Urinary bladder (tissue), 4 donors: Measurements from ENCODE around the gene POLR1G. TPM values are rescaled to one million over a fixed set of nuclear protein-coding genes. Genes with fewer than 3 reads are reported as not detected.
A peak's percentile ranks its signal among the peaks of the same experiment; 100 is the strongest.

Experiments used
- DNase-seq: peaks from one replicate; pipeline ENCODE4 v3.0.0-alpha.2; 2015; ENCODE audit errors: extremely low spot score
- H3K27ac ChIP-seq: one replicate; pipeline ENCODE4 v1.5.1; 2013; ENCODE audit warnings: low read depth, mild to moderate bottlenecking, moderate library complexity
- H3K36me3 ChIP-seq: one replicate; pipeline ENCODE4 v1.6.1; 2013; ENCODE audit warnings: mild to moderate bottlenecking, moderate library complexity; ENCODE audit not compliant: insufficient read depth
- H3K4me1 ChIP-seq: one replicate; pipeline ENCODE4 v1.6.1; 2013; ENCODE audit warnings: mild to moderate bottlenecking, moderate library complexity; ENCODE audit not compliant: insufficient read depth
- H3K4me3 ChIP-seq: one replicate; pipeline ENCODE4 v1.5.1; 2013; ENCODE audit warnings: low read depth, low read length
- WGBS: extraction: QIAGEN DNeasy Blood & Tissue Kit; methylation state at CpG from one replicate; pipeline ENCODE4 v1.1.7; 2013; 5-methylcytosine and 5-hydroxymethylcytosine counted together
- polyA plus RNA-seq: library from polyadenylated mRNA; stranded (reverse); fragments of 200-250 nt; gene quantifications from one replicate; pipeline ENCODE4 v1.2.3, GENCODE V29; 2013
- small RNA-seq: library from RNA; depleted of rRNA; stranded (forward); fragments of <200 nt; gene quantifications from one replicate; pipeline ENCODE3, GENCODE V24; 2014
- total RNA-seq: library from RNA; depleted of rRNA; stranded (reverse); fragments of >200 nt; gene quantifications from one replicate; pipeline ENCODE4 v1.2.3, GENCODE V29; 2014
- donor health status: healthy with polysubstance abuse.
- donor health status: healthy.

The POLR1G gene
- total and polyA plus RNA-seq, 2 donors = 1.8 to 5.0 TPM

DNA sequence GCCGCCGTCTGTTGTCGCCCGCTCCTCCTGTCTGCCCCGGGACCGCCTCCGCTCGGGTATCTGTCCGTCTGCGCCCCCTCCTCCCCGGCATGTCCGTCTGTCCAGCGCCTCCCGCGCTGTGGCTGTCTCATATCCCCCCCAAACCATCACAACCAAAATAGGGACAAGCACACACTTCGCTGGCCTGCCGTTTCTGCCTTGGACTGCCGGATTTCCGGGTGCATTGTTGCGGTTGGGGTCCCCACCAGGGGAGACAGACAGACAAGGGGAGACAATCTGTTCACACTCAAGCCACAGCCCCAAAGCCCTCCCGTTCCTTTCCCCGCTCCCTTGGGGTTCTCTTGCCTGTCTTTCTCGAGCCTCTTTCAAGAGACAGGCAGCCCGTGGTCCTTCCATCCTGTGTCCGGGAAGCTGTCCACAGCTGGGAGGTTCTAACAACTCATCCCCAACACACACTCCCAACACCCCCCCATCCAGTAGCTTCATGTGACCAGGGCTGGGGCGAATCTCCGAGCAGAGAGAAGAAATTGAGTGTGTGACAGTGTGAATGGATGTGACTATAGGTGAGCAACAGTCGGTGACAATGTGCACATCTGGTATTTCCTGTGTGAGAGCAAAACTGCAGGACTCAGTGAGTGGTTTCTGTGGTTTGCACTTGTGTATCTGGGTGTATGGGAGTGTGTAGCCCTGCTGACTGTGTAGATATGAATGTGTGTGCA lies 44.8 kb downstream of the POLR1G start:
- H3K4me1 ChIP-seq = no peaks in the 10 kb centered on the region
- 4% methylated on average over 28 of the region's 28 CpGs for WGBS
- peak overlapping the region; percentile 42 for H3K4me3 ChIP-seq
- H3K27ac ChIP-seq = peak overlapping the region; percentile 74
- DNase-seq = peak; percentile 47
- H3K36me3 ChIP-seq = no peaks in the 10 kb centered on the region

GRCh38 chr19:45451850-45452387 lies 45.5 kb downstream of the POLR1G start:
- H3K4me3 ChIP-seq = no peak overlapping the region
- no peak for DNase-seq

DNA sequence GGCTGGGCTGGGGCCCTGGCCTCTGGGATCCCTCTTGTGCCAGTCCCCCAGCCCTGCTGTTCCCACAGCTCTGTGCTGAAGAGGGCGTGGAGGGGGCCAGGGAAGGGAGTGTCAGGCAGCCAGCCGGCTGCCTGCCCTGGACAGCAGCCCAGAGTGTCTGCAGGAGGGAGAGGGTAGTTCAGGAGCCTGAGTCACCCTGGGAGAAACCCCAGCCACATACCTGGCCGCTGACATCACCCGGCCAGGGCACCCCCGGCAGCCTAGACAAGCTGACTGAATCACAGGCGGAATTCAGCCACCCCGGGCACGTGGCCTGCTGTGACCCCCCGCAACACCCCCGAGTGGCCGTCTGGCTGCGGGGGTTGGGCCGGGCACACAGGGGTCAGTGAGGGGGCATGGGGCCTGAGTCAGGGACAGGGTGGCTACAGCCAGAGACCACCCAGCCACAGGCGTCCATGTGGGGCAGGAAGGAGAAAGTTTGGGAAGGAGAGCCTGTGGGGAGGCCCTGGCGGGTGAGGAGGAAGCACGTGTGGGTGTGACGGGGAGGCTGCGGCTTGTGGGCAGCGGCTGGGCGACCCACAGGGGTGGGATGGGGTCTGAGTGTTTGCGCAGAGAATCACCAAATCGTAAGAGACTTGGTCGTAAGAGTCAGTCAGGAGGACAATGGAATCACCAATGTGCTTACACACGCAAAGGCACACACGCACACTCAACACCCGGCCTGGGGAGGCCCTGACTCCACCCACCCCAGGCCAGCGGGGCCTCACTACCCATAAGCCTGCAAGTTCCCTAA lies 49.5 kb downstream of the POLR1G start:
- no peak overlapping the region for H3K4me3 ChIP-seq
- WGBS = 9% methylated on average over 27 of the region's 27 CpGs

More at GRCh38 chr19:45451850-45452387, 45.5 kb downstream of the POLR1G start:
- H3K4me1 ChIP-seq = no peaks in the 10 kb centered on the region
- H3K36me3 ChIP-seq = no peaks in the 10 kb centered on the region
- WGBS = 82% methylated on average over 12 of the region's 12 CpGs
- no peak overlapping the region for H3K27ac ChIP-seq

DNA sequence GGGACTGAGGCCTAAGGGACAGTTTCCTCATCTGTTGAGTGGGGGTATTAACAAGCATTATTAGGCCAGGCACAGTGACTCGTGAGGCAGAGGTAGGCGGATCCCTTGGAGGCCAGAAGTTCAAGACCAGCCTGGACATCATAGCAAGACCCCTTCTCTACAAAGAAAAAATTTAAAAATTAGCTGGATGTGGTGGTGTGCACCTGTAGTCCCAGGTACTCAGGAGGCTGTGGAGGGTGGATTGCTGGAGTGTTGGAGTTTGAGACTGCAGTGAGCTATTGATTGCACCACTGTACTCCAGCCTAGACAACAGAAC lies 50.0 kb downstream of the POLR1G start:
- Histone ChIP-seq H3K27ac (peak overlapping the region; percentile 32), H3K4me3 (no peak overlapping the region), H3K4me1 (no peaks in the 10 kb centered on the region), H3K36me3 (no peaks in the 10 kb centered on the region)
- no peak for DNase-seq
- WGBS = 61% methylated on average over 2 of the region's 2 CpGs

More for the DNA sequence above, 49.5 kb downstream of the POLR1G start:
- peak; percentile 80 for DNase-seq
- Histone ChIP-seq H3K36me3 (no peaks in the 10 kb centered on the region), H3K4me1 (no peaks in the 10 kb centered on the region), H3K27ac (peak overlapping the region; percentile 94)

- Histone ChIP-seq H3K4me3 (no peak overlapping the region), H3K27ac (no peak overlapping the region), H3K4me1 (no peaks in the 10 kb centered on the region), H3K36me3 (no peaks in the 10 kb centered on the region)
- no peak for DNase-seq
Observed at GRCh38 chr19:45457776-45458175, 51.3 kb downstream of the POLR1G start.

Small RNAs within 50 kb of the gene (small RNA-seq; reads per million reads assigned to genes)
- gene MIR6088 = not detected

Other genes with a start within 250 kb of the POLR1G start
- gene NKPD1, start 245.7 kb upstream of the POLR1G start, total RNA-seq = 0.58 TPM
- 0.37 TPM for gene NKPD1, start 245.7 kb upstream of the POLR1G start, polyA plus RNA-seq
- 7.1 TPM for gene TRAPPC6A, start 228.4 kb upstream of the POLR1G start, total RNA-seq
- 46.1 TPM for gene TRAPPC6A, start 228.4 kb upstream of the POLR1G start, polyA plus RNA-seq
- gene BLOC1S3, start 227.9 kb upstream of the POLR1G start, total RNA-seq = 3.9 TPM
- gene BLOC1S3, start 227.9 kb upstream of the POLR1G start, polyA plus RNA-seq = 9.3 TPM
- 3.4 TPM for gene EXOC3L2, start 161.2 kb upstream of the POLR1G start, total RNA-seq
- gene EXOC3L2, start 161.2 kb upstream of the POLR1G start, polyA plus RNA-seq = 6.9 TPM
- 14.8 TPM for gene MARK4, start 155.4 kb upstream of the POLR1G start, total RNA-seq
- gene MARK4, start 155.4 kb upstream of the POLR1G start, polyA plus RNA-seq = 34.4 TPM
- 39.0 TPM for gene CKM, start 83.8 kb upstream of the POLR1G start, total RNA-seq
- gene CKM, start 83.8 kb upstream of the POLR1G start, polyA plus RNA-seq = 1.1 TPM
- gene KLC3, start 65.9 kb upstream of the POLR1G start, total RNA-seq = 0.16 TPM
- 0.05 TPM for gene KLC3, start 65.9 kb upstream of the POLR1G start, polyA plus RNA-seq
- 8.6 TPM for gene ERCC2, start 36.1 kb upstream of the POLR1G start, total RNA-seq
- 17.5 TPM for gene ERCC2, start 36.1 kb upstream of the POLR1G start, polyA plus RNA-seq
- gene PPP1R13L, start 1.6 kb upstream of the POLR1G start, total RNA-seq = 7.7 TPM
- gene PPP1R13L, start 1.6 kb upstream of the POLR1G start, polyA plus RNA-seq = 28.1 TPM
- gene ERCC1, start 17.3 kb downstream of the POLR1G start, total RNA-seq = 64.0 TPM
- gene ERCC1, start 17.3 kb downstream of the POLR1G start, polyA plus RNA-seq = 50.3 TPM
- 10.4 TPM for gene FOSB, start 61.4 kb downstream of the POLR1G start, total RNA-seq
- gene FOSB, start 61.4 kb downstream of the POLR1G start, polyA plus RNA-seq = 128 TPM
- 6.0 TPM for gene RTN2, start 90.4 kb downstream of the POLR1G start, total RNA-seq
- gene RTN2, start 90.4 kb downstream of the POLR1G start, polyA plus RNA-seq = 34.9 TPM
- 0.53 TPM for gene PPM1N, start 91.8 kb downstream of the POLR1G start, total RNA-seq
- gene PPM1N, start 91.8 kb downstream of the POLR1G start, polyA plus RNA-seq = 5.3 TPM
- 42.6 TPM for gene VASP, start 100.8 kb downstream of the POLR1G start, total RNA-seq
- 174 TPM for gene VASP, start 100.8 kb downstream of the POLR1G start, polyA plus RNA-seq
- gene OPA3, start 178.2 kb downstream of the POLR1G start, total RNA-seq = 3.4 TPM
- 10.2 TPM for gene OPA3, start 178.2 kb downstream of the POLR1G start, polyA plus RNA-seq
- 0.32 TPM for gene GPR4, start 195.6 kb downstream of the POLR1G start, total RNA-seq
- gene GPR4, start 195.6 kb downstream of the POLR1G start, polyA plus RNA-seq = 3.7 TPM
- gene EML2, start 232.8 kb downstream of the POLR1G start, total RNA-seq = 16.9 TPM
- 41.2 TPM for gene EML2, start 232.8 kb downstream of the POLR1G start, polyA plus RNA-seq